SKM-1 (cell line): ENCODE measurements around the gene MAMLD1.

Experiments used
- DNase-seq: peaks from one replicate; lab custom pipeline; 2025; ENCODE audit not compliant: unreplicated experiment; lab: John Stamatoyannopoulos, UW

The MAMLD1 gene

GRCh38 chrX:150456941-150457340 lies 93.8 kb downstream of the MAMLD1 start:
- no peak for DNase-seq

- DNase-seq, result no peak
Measured at GRCh38 chrX:150459196-150459595, 96.1 kb downstream of the MAMLD1 start.

GRCh38 chrX:150460063-150460462 lies 96.9 kb downstream of the MAMLD1 start:
- DNase-seq, result no peak

- DNase-seq, result no peak
Measured at GRCh38 chrX:150460781-150461180, 97.7 kb downstream of the MAMLD1 start.

GRCh38 chrX:150463566-150463965 lies 100.4 kb downstream of the MAMLD1 start:
- no peak for DNase-seq

GRCh38 chrX:150464001-150464400 lies 100.9 kb downstream of the MAMLD1 start:
- no peak for DNase-seq

GRCh38 chrX:150465326-150465725 lies 102.2 kb downstream of the MAMLD1 start:
- DNase-seq, result no peak

GRCh38 chrX:150465881-150466775 lies 103.0 kb downstream of the MAMLD1 start:
- no peak for DNase-seq

- DNase-seq, result no peak
Measured at GRCh38 chrX:150472306-150472705, 109.2 kb downstream of the MAMLD1 start.

- no peak for DNase-seq
Measured at GRCh38 chrX:150473371-150473770, 110.3 kb downstream of the MAMLD1 start.

- no peak for DNase-seq
Measured at GRCh38 chrX:150475461-150475860, 112.3 kb downstream of the MAMLD1 start.

GRCh38 chrX:150476164-150476699 lies 113.1 kb downstream of the MAMLD1 start:
- DNase-seq, result no peak

GRCh38 chrX:150477371-150477770 lies 114.3 kb downstream of the MAMLD1 start:
- DNase-seq, result no peak

GRCh38 chrX:150478496-150479492 lies 115.7 kb downstream of the MAMLD1 start:
- DNase-seq, result no peak

- no peak for DNase-seq
Measured at GRCh38 chrX:150482537-150483206, 119.6 kb downstream of the MAMLD1 start.

GRCh38 chrX:150483356-150483985 lies 120.4 kb downstream of the MAMLD1 start:
- no peak for DNase-seq

GRCh38 chrX:150486011-150486410 lies 122.9 kb downstream of the MAMLD1 start:
- DNase-seq, result no peak

- no peak for DNase-seq
Measured at GRCh38 chrX:150487369-150488094, 124.4 kb downstream of the MAMLD1 start.

- DNase-seq, result no peak
Measured at GRCh38 chrX:150489359-150490015, 126.4 kb downstream of the MAMLD1 start.
